Tibial nerve (tissue), 3 donors: Measurements from ENCODE around the gene CRYGB.

Source experiments
- EP300 ChIP-seq, 2 donors: sonication (generic); formaldehyde crosslinking; IDR thresholded peaks; one replicate each; pipeline ENCODE4 v1.6.1; 2017; ENCODE audit warnings: antibody characterized with exemption in 2 of 2, mild to moderate bottlenecking in 1 of 2
- POLR2A ChIP-seq, 2 donors: fragments of 450-650 bp; IDR thresholded peaks; one replicate each; pipeline ENCODE4 v1.6.1; 2017; ENCODE audit warnings: antibody characterized with exemption in 2 of 2, mild to moderate bottlenecking in 2 of 2, moderate library complexity in 2 of 2

- TF ChIP-seq POLR2A (IDR thresholded peaks at IDR 0.05) (no peak), EP300 (IDR thresholded peaks at IDR 0.05) (no peak)
Observed at GRCh38 chr2:208096080-208096479, 49.9 kb downstream of the CRYGB start.
